GM18526 (cell line): ENCODE results near the gene HIF3A.

Experiments used
- POLR2A ChIP-seq: IDR thresholded peaks from 3 replicates; pipeline ENCODE4 v1.6.1; 2011; ENCODE audit not compliant: insufficient read length; ENCODE audit errors: extremely low read depth

HIF3A gene

DNA sequence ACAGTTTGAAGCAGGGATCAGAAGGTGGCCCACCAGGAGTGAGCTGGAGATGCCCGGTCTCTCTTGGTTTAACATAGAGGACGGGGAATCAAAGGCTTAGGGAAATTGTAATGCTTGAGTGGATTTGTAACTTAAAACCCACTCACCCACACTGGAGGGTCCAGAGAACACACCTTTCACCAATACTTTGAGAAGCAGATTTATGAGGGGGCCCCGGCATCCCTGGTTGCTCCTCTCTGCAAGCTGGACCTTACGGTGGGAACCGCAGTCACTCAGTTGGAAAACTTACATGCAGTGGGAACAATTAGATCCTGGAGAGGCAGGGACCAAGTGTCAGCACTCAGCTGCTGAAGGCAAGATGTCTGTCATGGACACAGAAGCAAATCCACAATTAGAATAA, 70.6 kb downstream of the HIF3A start:
- no peak for TF ChIP-seq POLR2A

DNA sequence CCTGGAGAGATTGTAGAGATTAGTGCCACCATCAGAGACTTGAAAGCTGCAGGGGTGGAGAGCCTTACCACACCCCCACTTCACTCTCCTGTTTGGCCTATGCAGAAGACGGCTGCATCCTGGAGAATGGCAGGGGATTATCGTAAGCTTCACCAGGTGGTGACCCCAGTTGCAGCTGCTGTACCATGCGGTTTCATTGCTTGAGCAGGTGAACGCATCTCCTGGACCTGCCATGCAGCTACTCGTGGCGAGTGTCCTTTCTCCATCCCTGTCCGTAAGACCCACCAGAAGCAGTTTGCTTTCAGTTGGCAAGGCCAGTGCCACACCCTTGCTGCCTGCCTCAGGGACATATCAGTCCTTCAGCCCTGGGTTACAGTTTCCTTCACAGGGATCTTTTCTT, 71.3 kb downstream of the HIF3A start:
- no peak for TF ChIP-seq POLR2A

DNA sequence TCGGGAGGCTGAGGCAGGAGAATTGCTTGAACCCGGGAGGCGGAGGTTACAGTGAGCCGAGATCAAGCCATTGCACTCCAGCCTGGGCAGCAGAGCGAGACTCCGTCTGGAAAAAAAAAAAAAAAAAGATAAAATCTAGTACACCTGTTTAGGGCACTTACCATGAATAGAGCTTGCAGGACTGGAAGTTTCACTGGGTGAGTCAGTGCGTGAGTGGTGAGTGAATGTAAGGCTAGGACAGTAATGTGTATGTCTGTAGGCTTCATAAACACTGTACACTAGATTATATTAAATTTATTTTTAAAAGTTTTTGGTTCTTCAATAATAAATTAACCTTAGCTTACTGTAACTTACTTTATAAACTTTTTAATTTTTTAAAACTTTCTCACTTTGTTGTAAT, 73.0 kb downstream of the HIF3A start:
- TF ChIP-seq POLR2A: no peak

DNA sequence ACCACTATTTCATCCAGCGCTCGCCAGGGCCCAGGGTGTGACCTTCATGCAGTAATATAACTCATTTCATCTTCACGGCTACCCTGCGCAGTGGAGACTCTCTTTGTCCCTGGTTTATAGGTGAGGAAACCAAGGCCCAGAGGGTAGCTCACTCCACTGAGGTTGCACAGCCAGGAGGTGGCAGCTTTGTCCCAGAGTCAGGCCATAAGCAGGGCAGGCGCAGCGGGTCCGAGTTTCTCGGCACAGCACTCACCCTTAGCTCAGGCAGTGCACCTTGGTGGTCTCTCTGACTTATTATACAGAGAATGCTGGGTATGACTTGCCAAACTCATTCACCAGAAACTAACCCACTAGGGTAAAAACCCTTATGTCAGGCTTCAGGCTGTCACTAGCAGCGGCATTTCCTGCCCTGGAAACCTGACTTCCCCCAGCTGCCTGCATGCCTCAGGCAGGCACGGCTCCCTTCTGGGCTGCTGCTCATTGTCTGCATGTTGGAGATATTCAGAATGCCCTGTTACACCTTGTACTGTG, 74.6 kb downstream of the HIF3A start:
- no peak for TF ChIP-seq POLR2A

DNA sequence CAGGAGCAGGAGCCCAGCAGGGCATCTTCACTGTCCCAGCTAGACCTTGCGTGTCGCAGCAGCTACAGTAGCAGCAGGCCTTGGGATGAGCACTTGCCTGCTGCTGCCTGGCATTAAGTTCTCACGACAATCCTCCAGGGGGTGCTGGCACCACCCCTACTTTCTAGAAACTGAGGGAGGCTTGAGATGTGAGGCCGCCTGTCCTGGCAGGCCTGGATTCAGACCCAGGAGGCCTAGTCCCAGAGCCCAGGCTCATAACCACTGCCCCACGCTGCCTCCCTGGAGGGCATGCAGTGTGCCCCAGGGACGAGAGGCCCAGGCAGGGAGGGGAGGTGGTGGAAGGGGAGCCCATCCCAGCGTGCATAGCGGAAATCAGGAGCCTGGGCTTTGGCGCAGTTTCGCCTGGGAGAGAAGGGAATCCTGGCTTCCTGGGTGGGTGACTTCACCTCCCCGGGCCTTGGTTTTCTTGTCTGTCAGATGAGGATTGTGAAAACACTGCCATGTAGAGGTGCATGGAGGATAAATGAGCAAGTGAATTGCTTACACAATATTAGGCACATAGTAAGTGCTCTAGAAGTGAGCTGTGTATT, 76.2 kb downstream of the HIF3A start:
- no peak for TF ChIP-seq POLR2A

DNA sequence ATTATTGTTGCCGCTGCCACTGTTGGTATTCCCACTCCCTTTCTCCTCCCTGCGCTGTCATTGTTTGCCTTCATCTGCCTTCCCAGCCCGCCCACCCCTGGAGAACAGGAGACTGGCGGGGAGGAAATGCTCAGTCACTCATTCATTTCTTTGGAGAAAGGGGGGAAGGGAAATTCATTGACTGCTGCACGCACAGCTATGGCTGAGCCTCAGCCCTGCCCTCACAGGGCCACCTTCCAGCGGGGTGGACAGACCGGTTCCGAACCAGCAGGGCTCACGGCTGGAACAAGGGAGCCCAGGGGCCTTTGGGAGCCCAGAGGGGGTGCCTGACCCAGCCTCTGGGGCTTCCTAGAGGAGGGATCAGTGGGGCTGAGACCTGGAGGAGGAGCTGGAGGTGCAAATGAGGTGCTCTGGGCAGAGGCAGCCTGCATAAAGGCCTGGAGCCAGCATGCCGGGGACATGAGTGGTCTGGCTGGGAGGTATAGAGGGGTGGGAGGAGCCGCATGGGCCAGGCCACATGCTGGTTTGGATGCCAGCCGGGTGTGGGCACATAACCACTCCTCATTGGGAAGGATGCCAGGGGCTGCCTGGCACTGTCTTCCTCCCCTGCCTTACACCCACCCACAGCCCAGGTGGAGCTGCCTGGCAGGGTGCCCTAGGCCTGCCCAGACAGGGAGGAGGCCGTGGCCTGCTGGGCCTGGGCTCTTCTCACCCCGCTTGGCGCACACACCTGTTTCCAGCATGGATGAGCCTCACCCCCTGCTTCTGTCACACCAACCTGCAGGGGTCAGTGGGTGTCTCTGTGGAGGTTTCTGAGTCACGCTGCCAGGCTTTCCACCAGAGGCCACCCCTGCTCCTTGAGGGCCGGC, 76.9 kb downstream of the HIF3A start:
- no peak for TF ChIP-seq POLR2A

DNA sequence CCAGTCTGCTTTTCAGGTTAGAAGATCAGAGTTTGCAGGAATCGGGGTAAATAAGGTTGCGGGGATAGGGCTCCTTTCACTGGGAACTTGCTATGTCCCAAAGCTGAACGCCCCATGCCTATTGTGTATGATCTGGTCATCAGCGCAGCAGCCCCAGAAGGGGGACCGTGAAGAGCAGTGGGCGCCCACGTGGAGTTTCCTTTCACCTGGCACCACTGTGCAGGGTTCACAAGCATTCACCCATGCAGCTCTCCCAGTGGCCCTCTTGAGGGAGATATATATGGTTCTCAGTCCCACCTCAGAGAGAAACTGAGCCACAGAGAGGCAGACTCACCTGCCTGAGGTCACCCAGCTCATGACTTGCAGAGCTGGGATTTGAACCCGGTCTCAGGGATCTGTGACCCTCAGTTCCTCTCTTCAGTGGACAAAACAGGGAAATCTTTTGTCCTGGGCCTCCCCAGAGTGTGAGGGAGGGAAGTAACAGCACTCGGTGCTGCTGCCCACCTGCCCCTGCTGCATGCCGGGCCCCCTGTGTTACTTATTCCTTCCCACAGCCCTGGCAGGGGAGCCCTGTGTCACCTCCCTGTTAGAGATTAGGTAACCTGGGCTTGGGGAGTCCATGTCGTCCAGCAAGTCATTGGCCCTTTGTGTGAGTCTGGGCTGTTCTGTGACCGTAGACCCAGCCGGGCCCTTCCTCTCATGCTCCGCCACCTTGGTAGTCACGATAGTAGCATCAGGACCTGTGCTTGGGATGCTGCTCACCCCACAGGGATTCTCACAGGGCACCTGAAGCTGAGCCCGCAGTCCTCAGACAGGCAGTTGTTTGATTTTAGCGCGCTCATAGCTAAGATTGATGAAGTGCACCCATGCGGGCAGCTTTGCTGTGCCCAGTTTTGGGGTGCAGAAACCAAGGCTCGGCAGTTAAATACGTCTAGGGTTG, 78.0 kb downstream of the HIF3A start:
- TF ChIP-seq POLR2A: no peak

DNA sequence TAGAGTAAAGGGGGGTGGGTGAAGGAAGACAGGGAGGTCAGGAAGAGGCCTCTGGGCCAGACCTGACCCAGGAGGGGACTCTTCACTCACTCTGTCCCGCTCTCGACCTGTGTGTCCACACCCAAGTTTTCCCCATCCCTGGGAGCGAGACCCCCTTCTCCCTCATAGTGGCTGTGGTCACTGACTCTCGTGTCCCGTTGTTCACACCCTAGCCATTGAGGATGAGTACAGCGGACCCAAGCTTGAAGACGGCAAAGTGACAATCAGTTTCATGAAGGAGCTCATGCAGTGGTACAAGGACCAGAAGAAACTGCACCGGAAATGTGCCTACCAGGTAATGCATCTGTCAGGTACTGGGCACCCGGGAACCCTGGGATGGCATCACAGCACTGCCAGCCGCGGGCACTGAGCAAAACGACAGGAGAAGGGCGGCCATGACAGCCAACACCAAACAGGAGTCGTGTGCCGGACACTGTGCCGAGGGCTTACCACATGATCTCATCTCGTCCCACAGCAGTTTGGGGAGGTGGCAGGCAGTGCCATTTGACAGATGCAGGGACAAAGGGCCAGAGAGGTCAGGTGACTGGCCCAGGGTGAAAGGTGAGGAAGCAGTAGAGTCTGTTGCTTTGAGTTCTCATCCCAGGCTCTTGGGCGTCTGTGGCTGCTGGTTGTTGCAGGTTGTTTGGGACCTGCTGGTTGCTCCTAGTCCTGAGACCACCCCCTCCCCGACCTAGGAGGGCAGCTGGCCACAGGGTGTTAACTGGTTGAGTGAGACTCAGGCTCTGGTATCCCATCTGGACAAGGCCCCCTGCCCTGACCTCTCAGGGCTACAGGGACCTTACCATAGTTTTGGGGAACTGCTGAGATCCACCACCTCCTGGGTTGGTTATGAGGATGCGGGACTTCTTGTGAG, 79.7 kb downstream of the HIF3A start:
- no peak for TF ChIP-seq POLR2A

DNA sequence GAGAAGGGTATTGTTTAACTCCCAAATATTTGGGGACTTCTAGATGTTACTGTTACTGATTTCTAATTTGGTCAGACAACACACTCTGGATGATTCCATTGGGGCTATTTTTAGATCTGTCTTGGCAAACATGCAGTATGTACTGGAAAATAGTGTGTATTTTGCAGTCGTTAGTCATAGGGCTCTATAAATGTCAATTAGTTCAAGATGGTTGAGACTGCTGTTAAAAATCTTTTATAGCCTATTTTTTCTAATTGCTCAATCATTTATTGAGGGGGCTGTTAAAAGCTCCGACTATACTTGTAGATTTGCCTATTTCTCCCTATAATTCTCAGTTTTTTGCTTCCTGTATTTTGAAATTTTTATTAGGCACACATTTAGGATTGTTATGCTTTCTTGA, 81.4 kb downstream of the HIF3A start:
- TF ChIP-seq POLR2A: no peak

DNA sequence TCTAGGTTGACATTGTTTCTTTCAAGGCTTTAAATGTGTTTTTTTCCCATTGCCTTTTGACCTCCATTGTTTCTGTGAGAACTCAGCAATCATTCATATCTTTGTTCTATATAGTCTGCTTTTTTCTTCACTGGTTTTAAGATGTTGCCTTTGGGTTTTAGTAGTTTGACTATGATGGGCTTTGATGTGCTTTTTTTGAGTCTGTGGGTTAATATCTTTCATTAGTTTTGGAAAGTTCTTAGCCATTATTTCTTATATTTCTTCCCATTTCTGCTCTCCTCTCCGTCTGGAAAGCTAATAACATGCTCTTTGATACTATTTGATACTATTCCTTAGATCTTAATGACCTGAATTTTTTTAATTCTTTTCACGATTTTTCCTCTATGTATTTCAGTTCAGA, 83.8 kb downstream of the HIF3A start:
- TF ChIP-seq POLR2A: no peak

DNA sequence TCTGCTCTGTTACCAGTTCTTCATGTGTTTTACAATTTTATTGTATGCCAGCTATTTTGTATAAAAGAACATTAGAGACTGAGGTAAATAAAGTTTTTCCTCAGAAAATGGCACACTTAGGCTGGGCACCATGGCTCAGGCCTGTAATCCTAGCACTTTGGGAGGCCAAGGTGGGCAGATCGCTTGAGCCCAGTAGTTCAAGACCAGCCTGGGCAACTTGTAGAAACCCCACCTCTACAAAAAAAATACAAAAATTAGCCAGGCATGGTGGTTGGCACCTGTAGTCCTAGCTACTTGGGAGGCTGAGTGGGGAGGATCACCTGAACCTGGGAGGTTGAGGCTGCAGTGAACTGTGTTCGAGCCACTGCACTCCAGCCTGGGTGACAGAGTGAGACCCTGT, 84.5 kb downstream of the HIF3A start:
- no peak for TF ChIP-seq POLR2A

DNA sequence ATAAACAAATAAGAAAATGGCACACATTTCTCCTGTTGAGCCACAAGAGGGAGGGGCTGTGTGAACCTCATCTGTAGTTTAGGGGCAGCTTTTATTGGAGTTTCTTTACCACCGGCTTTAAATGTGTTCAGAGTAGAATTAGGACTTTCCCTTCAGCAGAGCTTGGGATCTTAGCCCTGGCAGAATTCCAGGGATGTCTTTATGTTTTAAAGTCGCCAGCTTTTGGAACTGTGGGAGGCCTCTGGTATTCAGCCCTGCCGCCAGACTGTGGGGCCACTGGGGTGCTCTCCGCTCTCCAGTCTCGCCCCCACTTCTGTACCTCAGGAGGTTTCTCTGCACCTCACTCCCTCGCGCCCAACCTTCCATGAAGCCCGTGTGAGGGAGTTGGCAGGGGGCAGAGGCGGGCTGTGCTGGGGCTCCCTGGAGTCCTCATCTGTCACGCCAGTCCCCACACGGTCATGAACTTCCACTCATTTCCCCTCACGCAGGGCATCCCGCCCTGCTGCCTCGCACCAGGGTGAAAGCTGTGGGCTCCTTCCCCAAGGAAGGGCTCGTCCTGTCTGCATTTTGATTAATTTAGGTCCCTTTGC, 85.0 kb downstream of the HIF3A start:
- TF ChIP-seq POLR2A: no peak

DNA sequence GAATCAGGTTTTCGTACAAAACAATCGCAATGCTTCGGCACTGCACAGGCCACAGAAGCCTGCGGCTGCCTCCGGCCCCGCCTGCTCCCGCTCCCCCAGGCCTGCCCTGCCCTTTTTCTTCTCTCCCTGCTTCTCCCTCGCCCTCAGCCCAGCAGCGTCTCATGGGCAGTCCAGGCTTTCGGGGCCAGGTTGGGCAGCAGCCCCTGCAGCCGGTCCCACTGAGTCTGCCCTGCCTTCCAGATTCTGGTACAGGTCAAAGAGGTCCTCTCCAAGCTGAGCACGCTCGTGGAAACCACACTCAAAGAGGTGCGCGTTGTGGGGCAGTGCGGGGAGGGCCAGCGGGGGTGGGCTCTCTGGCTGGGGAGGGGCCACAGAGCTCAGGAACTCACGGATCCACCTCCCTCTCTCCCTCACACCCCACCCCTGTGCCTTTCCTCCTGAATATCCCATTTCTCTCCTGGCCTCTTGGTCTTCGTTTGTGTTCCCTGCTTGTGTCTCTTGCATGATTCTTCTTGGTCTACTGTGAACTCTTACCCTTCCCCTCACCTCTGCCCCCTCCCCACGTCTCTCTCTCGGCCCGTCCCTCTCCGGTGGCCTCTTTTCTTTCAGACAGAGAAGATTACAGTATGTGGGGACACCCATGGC, 86.5 kb downstream of the HIF3A start:
- no peak for TF ChIP-seq POLR2A

DNA sequence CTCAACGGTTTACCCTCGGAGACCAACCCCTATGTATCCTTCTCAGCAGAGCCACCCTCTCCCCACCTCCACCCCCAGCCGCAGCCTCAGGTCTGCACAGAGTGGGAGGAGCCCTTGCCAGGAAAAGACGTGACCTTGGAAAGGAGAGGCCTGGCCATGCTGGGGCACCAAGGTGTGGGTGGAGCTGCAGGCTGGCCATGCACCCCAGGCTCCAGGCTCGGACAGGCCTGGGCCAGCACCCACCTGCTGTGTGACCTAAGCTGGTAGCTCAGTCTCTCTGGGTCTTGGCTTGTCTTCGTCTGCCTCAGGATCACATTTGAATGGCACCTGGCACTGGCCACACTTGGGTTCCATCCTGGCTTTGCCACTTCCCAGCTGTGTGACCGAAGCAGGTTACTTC, 87.0 kb downstream of the HIF3A start:
- TF ChIP-seq POLR2A: no peak

DNA sequence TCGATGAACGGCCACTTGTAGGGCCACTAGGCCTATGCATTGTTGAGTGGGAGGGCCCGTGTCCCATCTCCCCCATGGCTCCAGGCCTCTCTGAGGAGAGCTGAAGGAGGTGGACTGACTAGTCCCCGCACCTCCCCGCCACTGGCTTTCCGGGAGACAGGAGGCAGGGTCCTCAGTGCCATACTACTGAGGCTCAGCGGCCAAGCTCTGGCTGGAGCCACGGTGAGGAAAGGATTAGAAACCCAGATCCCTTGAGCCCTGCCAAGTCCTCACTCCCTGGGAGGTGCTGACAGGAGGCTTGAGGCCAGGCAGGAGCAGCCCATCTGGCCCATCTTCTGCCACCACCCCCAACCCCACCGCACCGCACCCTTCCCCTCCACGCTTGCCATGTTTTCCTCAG, 87.6 kb downstream of the HIF3A start:
- TF ChIP-seq POLR2A: no peak
